OCI-LY7 (cell line): ENCODE data around the gene ACAN.

ENCODE experiments used
- EZH2phosphoT487 ChIP-seq: fragments of 200-600 bp; sonication (generic); IDR thresholded peaks from 2 replicates; pipeline ENCODE4 v1.6.1; 2018; ENCODE audit warnings: low read depth, borderline replicate concordance, mild to moderate bottlenecking, mixed run types, antibody characterized with exemption, low read length, moderate library complexity, mixed read lengths
- TF ChIP-seq, protein P1 (sequence below): fragments of 200-600 bp; sonication (generic); conservative IDR thresholded peaks from 2 replicates; pipeline ENCODE4 v1.5.1; 2014; ENCODE audit warnings: mild to moderate bottlenecking, antibody characterized with exemption, low read length, moderate library complexity, mixed read lengths

DNA sequence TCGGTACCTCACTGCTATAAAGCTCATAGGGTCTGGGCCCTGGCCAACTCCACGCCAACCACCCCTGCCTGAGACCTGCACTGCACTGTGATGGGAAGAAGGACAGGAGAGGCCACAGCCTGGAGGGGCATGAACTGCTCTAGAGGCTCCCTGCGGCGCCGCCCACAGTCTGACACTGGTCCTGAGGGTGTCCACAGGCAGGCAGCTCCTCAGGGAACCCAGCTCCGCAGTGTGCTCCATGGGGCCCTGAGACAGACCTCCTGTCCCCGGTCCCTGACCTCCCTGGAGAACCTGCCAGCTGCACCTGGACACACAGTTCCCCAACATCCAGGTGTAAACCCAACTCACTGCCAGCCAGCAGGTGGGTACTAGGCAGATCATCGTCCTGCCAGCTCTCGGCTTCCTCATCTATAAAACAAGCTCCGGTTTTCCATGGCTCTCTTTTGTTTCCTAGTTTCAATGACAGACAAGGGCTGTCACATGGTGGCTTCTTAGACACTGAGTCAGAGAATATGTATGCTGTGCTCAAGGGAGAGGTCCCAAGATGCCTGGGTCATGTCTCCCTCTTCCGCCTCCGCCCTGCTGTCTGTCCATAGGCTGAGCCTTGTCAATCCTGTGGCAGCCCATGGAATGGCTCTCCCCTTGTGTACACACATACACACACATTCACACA is 97.2 kb downstream of the ACAN start:
- TF ChIP-seq, protein P1, sequence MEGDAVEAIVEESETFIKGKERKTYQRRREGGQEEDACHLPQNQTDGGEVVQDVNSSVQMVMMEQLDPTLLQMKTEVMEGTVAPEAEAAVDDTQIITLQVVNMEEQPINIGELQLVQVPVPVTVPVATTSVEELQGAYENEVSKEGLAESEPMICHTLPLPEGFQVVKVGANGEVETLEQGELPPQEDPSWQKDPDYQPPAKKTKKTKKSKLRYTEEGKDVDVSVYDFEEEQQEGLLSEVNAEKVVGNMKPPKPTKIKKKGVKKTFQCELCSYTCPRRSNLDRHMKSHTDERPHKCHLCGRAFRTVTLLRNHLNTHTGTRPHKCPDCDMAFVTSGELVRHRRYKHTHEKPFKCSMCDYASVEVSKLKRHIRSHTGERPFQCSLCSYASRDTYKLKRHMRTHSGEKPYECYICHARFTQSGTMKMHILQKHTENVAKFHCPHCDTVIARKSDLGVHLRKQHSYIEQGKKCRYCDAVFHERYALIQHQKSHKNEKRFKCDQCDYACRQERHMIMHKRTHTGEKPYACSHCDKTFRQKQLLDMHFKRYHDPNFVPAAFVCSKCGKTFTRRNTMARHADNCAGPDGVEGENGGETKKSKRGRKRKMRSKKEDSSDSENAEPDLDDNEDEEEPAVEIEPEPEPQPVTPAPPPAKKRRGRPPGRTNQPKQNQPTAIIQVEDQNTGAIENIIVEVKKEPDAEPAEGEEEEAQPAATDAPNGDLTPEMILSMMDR, result no peak
- no peak for TF ChIP-seq EZH2phosphoT487
